Measurements from ENCODE around the gene INTS11. TPM values are rescaled to one million over a fixed set of nuclear protein-coding genes. Genes with fewer than 3 reads are reported as not detected.

INTS11 gene
- total and polyA plus RNA-seq, 2 of the 13 experiments (the other 11 are each of a cell fraction or from before 2014, with no cell fraction given), result 52.8 to 94.8 TPM

- TF ChIP-seq ZBTB40 (IDR thresholded peaks at IDR 0.05), result no peak
- no peak for TF ChIP-seq ZBTB40 (CRISPR knock-in tag; IDR thresholded peaks at IDR 0.05)
- no peak for TF ChIP-seq PREB (CRISPR knock-in tag; IDR thresholded peaks at IDR 0.05)
- no peak for TF ChIP-seq ZNF235 (CRISPR knock-in tag; IDR thresholded peaks at IDR 0.05; ENCODE audit: borderline replicate concordance)
- TF ChIP-seq ZNF562 (CRISPR knock-in tag; IDR thresholded peaks at IDR 0.05; ENCODE audit: borderline replicate concordance), result no peak
- TF ChIP-seq, protein P1, sequence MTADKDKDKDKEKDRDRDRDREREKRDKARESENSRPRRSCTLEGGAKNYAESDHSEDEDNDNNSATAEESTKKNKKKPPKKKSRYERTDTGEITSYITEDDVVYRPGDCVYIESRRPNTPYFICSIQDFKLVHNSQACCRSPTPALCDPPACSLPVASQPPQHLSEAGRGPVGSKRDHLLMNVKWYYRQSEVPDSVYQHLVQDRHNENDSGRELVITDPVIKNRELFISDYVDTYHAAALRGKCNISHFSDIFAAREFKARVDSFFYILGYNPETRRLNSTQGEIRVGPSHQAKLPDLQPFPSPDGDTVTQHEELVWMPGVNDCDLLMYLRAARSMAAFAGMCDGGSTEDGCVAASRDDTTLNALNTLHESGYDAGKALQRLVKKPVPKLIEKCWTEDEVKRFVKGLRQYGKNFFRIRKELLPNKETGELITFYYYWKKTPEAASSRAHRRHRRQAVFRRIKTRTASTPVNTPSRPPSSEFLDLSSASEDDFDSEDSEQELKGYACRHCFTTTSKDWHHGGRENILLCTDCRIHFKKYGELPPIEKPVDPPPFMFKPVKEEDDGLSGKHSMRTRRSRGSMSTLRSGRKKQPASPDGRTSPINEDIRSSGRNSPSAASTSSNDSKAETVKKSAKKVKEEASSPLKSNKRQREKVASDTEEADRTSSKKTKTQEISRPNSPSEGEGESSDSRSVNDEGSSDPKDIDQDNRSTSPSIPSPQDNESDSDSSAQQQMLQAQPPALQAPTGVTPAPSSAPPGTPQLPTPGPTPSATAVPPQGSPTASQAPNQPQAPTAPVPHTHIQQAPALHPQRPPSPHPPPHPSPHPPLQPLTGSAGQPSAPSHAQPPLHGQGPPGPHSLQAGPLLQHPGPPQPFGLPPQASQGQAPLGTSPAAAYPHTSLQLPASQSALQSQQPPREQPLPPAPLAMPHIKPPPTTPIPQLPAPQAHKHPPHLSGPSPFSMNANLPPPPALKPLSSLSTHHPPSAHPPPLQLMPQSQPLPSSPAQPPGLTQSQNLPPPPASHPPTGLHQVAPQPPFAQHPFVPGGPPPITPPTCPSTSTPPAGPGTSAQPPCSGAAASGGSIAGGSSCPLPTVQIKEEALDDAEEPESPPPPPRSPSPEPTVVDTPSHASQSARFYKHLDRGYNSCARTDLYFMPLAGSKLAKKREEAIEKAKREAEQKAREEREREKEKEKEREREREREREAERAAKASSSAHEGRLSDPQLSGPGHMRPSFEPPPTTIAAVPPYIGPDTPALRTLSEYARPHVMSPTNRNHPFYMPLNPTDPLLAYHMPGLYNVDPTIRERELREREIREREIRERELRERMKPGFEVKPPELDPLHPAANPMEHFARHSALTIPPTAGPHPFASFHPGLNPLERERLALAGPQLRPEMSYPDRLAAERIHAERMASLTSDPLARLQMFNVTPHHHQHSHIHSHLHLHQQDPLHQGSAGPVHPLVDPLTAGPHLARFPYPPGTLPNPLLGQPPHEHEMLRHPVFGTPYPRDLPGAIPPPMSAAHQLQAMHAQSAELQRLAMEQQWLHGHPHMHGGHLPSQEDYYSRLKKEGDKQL (CRISPR knock-in tag; IDR thresholded peaks at IDR 0.05; ENCODE audit: low read depth), result no peak
- TF ChIP-seq ZNF556 (CRISPR knock-in tag; IDR thresholded peaks at IDR 0.05; ENCODE audit: borderline replicate concordance), result 0 out of 2 replicates have a peak, but pooled peaks have one; percentile 28
- no peak for TF ChIP-seq ZNF121 (CRISPR knock-in tag; IDR thresholded peaks at IDR 0.05)
- TF ChIP-seq MTERF4 (CRISPR knock-in tag; IDR thresholded peaks at IDR 0.05), result 0 out of 2 replicates have a peak, but pooled peaks have one; percentile 25
- no peak for TF ChIP-seq SRSF1 (optimal IDR thresholded peaks at IDR 0.05; ENCODE audit: low read depth, low read length)
- no peak for TF ChIP-seq ZNF564 (CRISPR knock-in tag; IDR thresholded peaks at IDR 0.05)
- no peak for TF ChIP-seq KLF15 (CRISPR knock-in tag; IDR thresholded peaks at IDR 0.05; ENCODE audit: borderline replicate concordance)
Measured at GRCh38 chr1:1306070-1306660, 18.3 kb downstream of the INTS11 start (continued).
